ENCODE data around the gene BTN1A1.

DNA sequence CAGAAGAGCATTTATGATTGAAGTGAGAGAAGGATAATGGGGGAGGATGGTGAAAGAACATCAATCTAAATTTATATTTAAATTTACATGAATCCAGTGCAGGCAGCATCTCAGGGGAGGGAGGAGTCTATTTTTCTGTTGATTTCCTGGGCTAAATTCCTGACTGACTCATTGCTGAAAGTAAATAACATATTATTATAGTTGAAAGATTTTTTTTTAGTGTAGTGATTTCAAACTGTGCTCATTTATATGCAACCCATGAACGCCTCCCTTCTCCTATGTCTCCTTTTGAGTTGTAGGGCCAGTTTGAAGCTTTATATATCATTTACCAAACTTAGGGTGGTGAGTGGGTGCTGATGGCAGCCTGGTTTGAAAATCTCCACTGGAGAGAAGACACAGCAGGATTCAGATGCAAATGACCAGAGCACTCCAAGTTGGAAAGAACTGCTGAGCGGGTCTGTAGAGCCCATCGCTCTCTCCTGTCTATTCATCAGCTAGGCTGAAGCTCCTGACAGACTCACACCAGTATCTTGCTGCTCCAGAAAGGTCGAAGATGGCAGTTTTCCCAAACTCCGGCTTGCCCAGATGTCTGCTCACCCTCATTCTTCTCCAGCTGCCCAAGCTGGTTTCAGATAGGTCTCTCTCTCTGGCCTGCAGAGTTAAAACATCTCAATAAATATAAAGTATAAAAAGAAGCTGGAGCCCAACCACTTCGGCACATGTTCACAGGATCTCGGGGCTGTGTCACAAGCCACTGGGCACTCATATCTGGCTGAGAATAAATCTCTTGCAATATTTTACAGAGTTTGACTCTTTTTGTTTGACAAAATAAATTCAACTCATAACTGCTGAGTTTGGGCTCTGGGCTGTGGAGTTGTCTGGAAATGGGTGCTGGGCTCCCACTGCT lies 24.0 kb upstream of the BTN1A1 start:
- TF ChIP-seq, protein P1, sequence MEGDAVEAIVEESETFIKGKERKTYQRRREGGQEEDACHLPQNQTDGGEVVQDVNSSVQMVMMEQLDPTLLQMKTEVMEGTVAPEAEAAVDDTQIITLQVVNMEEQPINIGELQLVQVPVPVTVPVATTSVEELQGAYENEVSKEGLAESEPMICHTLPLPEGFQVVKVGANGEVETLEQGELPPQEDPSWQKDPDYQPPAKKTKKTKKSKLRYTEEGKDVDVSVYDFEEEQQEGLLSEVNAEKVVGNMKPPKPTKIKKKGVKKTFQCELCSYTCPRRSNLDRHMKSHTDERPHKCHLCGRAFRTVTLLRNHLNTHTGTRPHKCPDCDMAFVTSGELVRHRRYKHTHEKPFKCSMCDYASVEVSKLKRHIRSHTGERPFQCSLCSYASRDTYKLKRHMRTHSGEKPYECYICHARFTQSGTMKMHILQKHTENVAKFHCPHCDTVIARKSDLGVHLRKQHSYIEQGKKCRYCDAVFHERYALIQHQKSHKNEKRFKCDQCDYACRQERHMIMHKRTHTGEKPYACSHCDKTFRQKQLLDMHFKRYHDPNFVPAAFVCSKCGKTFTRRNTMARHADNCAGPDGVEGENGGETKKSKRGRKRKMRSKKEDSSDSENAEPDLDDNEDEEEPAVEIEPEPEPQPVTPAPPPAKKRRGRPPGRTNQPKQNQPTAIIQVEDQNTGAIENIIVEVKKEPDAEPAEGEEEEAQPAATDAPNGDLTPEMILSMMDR (IDR thresholded peaks at IDR 0.05): no peak
- TF ChIP-seq POLR2A (IDR thresholded peaks at IDR 0.05): no peak
